Erythroblast (primary cell): ENCODE data around the gene VAPA.

Source experiments
- GATA1 ChIP-seq: IDR thresholded peaks from 2 replicates; pipeline ENCODE4 v1.6.1; 2011; ENCODE audit warnings: low read depth, mild to moderate bottlenecking, control low read depth, low read length, moderate library complexity
- POLR2A ChIP-seq: IDR thresholded peaks from 2 replicates; pipeline ENCODE4 v1.6.1; 2011; ENCODE audit warnings: mild to moderate bottlenecking, low read length

DNA sequence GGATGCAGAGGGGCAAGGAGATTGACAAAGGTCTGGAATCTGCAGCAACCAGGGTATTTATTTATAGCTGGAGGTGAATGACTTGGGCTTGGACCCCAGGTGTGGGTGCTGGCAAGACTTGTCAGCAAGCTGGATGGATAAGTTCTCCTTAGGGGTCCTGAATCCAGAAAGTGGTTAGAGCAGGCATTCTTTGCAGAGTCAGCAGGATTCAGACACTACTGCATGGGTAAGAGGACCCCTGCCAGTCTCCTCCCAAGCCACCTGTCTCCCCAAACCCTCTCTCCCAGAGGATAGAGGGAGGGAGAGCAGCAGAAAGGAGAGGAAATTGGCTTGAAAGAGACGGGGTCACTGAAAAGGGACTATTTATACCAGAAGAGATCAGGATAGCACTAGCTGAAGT lies 89.5 kb downstream of the VAPA start:
- TF ChIP-seq POLR2A (no peak), GATA1 (no peak)
